GM15510 (cell line): ENCODE measurements around the gene LGALS4.

Source experiments
- POLR2A ChIP-seq: IDR thresholded peaks from 3 replicates; pipeline ENCODE4 v1.6.1; 2011; ENCODE audit warnings: borderline replicate concordance; ENCODE audit not compliant: insufficient read length; ENCODE audit errors: extremely low read depth

LGALS4 gene

DNA sequence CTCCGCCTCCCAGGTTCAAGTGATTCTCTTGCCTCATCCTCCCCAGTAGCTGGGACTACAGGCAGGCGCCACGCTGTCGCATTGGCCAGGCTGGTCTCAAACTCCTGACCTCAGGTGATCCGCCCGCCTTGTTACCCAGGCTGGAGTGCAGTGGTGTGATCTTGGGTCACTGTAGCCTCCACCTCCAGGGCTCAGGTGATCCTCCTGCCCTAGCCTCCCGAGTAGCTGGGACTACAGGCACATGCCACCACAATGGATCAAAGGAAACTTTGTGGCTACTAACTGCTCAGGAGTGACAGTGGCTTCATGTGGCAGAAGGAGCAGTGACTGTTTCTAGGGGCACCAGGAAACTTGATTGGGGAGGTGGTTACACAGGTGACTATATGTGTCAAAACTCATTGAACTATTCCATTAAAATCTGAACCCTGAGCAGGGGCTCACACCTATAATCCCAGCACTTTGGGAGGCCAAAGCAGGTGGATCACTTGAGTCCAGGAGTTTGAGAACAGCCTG, 27.5 kb downstream of the LGALS4 start:
- TF ChIP-seq POLR2A, result no peak

- TF ChIP-seq POLR2A, result no peak
Measured at GRCh38 chr19:38784224-38784623, 28.5 kb downstream of the LGALS4 start.

DNA sequence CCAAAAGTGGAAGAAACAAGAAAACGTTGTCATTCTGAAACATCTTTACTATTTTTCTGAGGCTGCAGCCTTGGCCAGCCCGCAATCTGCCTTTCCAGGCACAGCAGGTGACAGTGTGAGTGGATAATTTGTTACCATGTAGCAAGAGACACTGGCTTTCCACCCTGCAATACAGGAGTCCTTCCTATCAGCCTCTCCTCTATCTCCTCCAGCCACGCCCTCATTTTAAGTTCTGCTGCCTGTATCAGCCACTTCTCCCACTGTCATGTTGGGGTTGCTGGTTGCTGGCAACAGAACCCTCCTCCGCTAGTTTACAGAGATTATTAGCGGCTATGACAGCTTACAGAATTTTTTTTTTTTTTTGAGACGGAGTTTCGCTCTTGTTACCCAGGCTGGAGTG, 31.7 kb downstream of the LGALS4 start:
- no peak for TF ChIP-seq POLR2A

DNA sequence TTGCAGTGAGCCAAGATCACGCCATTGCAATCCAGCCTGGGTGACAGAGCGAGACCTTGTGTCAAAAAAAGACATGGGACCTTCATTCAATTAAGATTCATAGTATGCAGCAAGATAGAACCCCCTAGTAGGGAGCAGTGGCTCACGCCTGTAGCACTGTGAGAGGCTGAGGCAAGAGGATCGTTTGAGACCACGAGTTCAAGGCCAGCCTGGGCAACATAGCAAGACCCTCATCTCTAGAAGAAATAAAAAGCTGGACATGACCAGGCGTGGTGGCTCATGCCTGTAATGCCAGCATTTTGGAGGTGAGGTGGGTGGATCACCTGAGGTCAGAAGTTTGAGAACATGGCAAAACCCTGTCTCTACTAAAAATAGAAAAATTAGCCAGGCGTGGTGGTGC, 32.3 kb downstream of the LGALS4 start:
- no peak for TF ChIP-seq POLR2A

DNA sequence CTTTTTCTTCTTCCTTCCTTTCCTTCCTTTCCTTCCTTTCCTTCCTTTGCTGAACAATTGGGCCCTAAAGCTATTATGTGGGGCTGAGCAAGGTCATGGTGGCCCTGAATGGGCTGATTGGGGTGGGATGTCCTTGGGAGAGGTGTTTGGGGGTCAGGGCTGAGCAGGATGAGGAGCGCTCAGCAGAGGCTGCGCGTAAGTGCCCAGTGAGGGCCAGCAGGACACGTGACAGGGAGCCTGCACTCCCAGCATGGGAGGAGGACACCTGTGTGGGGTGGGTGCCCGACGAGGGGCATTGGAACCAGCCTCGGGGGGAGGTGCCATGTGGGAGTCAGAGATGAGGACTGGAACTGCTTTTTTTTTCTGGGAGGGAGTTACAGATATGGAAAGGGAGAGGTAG, 34.0 kb downstream of the LGALS4 start:
- TF ChIP-seq POLR2A, result no peak

DNA sequence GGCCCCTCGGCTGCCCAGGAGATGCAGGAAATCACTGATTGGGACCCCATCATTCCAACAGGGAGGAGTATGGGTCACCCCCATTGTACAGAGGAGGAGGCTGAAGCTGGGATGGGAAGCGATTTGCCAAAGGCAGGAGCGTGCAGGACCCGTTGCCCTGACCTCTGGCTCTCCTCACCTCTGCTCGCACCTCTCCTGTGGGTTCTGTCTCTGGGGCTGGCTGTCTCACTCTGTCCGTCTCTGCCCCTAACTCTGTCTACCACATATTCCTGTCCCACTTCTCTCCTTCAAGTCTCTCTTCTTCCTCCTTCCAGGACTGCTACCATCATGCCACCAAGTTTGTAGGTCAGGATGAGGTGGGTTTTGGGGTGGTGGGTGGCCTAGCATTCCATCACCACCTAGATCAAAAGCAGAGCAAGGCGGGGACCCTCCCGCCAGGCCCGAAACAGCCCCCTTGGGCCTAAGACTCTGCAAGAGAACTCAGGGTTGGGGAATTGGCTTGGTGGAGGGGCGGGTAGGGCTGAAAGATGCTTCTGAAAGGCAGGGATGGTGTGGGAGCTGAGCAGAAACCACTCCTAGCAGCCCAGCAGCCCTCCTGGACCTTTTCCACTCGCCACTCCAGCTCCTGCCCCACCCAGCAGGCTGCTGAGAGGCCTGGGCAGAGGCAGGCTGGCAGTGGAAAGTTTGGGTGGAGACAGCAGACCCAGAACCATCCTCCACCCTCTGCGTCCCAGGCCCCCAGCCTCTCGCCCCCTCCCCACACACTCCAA, 38.4 kb downstream of the LGALS4 start:
- no peak for TF ChIP-seq POLR2A

- no peak for TF ChIP-seq POLR2A
Measured at GRCh38 chr19:38773469-38774177, 39.1 kb downstream of the LGALS4 start, which contains the start of gene LGALS7. Gene LGALS7 (minus strand): TSS chr19:38773517. CDS start chr19:38773492, 25 bp downstream.

GRCh38 chr19:38769635-38770211, 43.0 kb downstream of the LGALS4 start:
- peak; percentile 52 for TF ChIP-seq POLR2A

DNA sequence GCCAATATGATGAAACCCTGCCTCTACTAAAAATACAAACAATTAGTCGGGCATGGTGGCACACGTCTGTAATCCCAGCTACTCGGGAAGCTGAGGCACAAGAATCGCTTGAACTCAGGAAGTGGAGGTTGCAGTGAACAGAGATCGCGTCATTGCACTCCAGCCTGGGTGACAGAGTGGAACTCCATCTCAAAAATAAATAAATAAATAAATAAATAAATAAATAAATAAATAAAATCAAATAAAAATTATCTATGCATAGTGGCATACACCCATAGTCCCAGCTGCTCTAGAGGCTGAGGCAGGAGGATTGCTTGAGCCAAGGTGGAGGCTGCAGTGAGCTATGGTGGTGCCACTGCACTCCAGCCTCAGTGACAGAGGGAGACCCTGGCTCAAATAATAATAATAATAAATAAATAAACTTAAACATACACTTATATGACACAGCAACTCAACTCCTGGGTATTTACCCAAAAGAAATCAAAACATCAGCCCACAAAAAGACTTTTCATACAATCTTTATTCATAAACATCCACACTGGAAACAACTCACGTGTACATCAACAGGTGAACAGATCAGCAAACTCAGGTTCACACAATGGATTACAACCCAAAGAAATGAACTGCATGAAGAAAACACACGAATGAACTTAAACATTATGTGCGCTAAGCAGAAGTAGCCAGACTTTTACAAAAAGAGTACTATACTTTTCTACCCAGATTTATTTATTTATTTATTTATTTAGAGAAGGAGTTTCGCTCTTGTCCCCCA, 46.3 kb downstream of the LGALS4 start:
- TF ChIP-seq POLR2A, result no peak

DNA sequence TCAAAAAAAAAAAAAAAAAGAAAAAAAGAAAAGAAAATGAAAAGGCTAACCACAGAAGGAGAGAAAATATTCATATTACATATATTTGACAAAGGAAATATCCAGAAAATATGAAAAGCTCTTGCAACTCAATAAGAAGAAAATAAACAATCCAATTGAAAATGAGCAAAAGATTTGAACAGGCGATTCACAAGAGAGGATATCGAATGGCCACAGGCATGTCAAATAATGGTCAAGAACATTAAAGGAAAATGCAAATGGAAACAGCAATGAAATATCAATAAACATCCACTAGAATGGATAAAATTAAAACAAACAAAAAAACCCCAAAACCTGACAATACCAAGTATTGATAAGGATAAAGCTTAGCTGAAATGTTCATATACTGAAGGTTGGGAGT, 47.5 kb downstream of the LGALS4 start:
- TF ChIP-seq POLR2A, result no peak

DNA sequence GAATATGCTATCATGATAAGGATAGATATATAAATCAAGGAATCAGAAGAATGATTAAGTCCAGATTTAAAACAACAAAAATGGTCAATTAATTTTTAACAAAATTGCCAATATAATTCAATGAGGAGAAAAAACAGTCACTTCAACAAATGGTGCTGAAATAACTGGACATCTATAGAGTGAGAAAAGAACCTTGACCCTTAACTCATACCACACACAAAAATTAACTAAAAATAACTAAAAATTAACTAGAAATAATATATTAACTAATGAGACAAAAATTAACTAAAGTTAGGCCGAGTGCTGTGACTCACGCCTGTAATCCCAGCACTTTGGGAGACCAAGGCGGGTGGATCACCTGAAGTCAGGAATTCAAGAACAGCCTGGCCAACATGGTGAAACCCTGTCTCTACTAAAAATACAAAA, 48.9 kb downstream of the LGALS4 start:
- no peak for TF ChIP-seq POLR2A

GRCh38 chr19:38759590-38760003, 53.1 kb downstream of the LGALS4 start:
- TF ChIP-seq POLR2A, result no peak
